Metanephros (tissue), 1 donor: ENCODE measurements around the gene GPR161. TPM values are rescaled to one million over a fixed set of nuclear protein-coding genes. Genes with fewer than 3 reads are reported as not detected.

Experiments
- total RNA-seq: library from RNA; depleted of rRNA; stranded (reverse); fragments of >200 nt; gene quantifications from one replicate; pipeline ENCODE4 v1.2.3, GENCODE V29; 2014

GPR161 gene
- total RNA-seq, result 14.5 TPM

GRCh38 chr1:168136709-168137514, at the start of gene GPR161:
TSS of gene GPR161 (minus strand) at chr1:168136930. CDS start at chr1:168104850, 32,080 bp downstream.

GRCh38 chr1:168178638-168179437, 42.1 kb upstream of the GPR161 start, which contains the start of gene TIPRL:
TSS of gene TIPRL (plus strand) at chr1:168178962. CDS start at chr1:168179078, 116 bp downstream.

Other genes starting within 250 kb of the GPR161 start
- 0.18 TPM for gene ADCY10, start 222.8 kb downstream of the GPR161 start, total RNA-seq
- 77.6 TPM for gene DCAF6, start 200.2 kb downstream of the GPR161 start, total RNA-seq
- 68.6 TPM for gene MPC2, start 199.9 kb downstream of the GPR161 start, total RNA-seq
- gene TIPRL, start 42.0 kb upstream of the GPR161 start, total RNA-seq, result 27.7 TPM
- gene SFT2D2, start 89.1 kb upstream of the GPR161 start, total RNA-seq, result 39.7 TPM
- gene TBX19, start 143.9 kb upstream of the GPR161 start, total RNA-seq, result 2.0 TPM